GM12872 (cell line): Measurements from ENCODE around the gene CTTN.
A peak's percentile ranks its signal among the peaks of the same experiment; 100 is the strongest.

Experiments used
- CTCF ChIP-seq: IDR thresholded peaks from 3 replicates; pipeline ENCODE4 v1.5.1; 2011; ENCODE audit warnings: low read depth, mild to moderate bottlenecking, low read length, moderate library complexity; ENCODE audit not compliant: insufficient read depth

Gene CTTN

GRCh38 chr11:70419307-70420007 is 21.1 kb downstream of the CTTN start:
- no peak for TF ChIP-seq CTCF

- no peak for TF ChIP-seq CTCF
These were observed 21.7 kb downstream of the CTTN start for GRCh38 chr11:70420008-70420464.

GRCh38 chr11:70420496-70420895 is 22.2 kb downstream of the CTTN start:
- TF ChIP-seq CTCF, result no peak

- TF ChIP-seq CTCF, result peak; percentile 16; the same call in 1 of the 3 replicates
These were observed 22.8 kb downstream of the CTTN start for GRCh38 chr11:70421123-70421522.

GRCh38 chr11:70422692-70423522 is 24.6 kb downstream of the CTTN start:
- no peak for TF ChIP-seq CTCF

DNA sequence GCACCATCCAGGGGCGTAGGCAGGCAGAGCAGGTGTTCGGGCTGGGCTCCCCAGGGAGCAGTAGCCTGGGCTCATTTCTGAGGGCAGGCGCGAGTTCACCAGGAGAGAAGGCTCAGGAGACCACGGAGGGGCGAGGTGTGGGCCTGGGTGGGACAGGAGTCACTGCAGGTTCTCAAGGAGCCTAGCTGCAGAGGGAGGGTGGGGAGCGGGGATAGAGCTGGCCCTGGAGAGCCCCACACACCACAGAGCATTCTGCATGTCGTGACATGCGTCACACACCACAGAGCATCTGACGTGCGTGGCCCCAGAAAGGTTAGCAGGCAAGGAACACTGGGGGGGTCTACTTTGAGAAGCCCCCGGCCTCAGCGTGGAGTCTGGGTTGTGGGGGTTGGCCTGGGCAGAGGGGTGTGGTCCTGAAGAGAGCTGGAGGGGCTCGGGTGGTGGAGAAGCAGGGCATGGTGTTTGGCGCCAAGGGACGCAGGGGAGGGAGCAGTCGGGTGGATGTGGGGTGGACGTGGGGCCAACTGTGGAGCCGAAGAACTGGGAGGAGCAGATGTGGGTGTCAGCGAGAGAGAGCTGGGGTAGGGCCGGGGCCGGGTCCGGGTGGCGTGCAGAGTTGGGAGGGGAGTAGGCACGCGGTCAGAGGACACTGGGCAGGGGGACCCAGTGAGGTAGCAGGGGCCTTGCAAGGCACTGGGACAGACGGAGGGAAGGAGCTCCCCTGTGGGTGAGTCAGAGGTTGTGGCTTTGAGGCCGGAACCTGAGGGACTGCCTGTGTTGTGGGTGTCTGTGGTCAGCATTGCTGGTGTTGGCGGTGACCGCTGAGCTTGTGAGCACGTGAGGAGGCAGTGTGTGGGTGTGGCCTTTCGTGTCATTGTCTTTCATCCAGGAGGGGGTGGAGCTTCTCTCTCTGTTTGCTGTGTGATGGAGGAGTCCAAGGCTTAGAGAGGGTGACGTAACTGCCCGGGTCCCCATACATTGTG is 25.5 kb downstream of the CTTN start:
- no peak for TF ChIP-seq CTCF
